Measurements from ENCODE around the gene GPS2. TPM values are rescaled to one million over a fixed set of nuclear protein-coding genes. Genes with fewer than 3 reads are reported as not detected.
"Not testable (repeated sequence)": the region's sequence is repeated elsewhere in the genome, so short reads cannot be mapped to it uniquely, and the experiment has no call there.

GPS2 gene
- total RNA-seq, 1 donor from 2014 or later = 49.4 TPM

DNA sequence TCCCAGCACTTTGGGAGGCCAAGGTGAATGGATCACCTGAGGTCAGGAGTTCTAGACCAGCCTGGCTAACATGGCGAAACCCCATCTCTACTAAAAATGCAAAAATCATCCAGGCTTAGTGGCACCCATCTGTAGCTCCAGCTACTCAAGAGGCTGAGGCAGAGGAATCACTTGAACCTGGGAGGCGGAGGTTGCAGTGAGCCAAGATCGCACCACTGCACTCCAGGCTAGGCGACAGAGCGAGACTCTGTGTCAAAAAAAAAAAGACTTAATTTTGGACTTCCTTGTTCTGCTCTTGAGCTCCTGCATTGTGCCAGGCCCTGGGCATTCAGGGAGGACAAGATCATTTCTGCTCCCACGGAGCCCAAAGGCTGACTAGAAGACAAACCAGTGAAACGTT lies 22.4 kb upstream of the GPS2 start:
- not testable (repeated sequence) for DNase-seq (ENCODE audit: low read depth)

DNA sequence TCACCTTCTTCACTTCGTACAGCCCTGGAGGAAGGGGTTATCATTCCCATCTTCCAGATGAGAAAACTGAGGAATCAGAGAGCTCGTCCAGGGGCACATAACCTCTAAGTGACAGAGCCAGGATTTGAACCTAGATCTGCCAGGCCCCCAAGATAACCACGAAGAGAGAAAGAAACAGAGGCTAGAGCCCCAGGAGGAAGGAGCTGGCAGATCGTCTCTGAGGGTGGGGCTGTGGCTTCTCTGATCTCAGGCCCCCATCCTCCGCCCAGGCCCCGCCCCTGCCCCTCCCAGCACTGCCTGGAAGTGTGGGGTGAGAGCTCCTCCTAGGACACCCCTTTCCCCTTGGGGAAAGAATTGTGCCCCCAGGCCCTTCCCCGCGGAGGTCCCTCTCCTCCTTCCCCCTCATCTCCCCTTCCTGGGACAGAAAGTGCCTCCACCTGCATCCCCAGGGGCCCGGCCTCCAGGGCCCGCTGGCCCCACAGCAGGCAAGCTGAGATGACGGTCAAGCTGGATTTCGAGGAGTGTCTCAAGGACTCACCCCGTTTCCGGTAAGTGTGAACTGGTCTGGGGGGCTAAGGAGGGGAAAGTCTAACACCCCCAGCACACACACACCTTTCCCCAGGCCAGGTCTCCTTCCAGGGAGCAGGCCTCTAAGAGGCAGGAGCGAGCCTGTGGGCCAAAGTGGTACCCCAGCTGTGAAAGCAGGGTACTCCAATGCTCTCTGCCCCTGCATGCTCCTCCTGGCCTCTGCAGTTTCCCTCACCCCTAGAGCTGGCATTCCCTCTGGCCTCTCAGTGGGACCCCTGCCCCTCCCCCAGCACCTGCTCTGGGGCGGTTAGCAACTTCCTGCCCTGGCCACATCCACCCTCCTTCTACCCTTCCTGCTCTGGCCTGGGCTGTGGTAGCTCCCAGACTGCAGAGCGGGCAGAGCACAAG lies 21.3 kb upstream of the GPS2 start, which contains the start of gene ACAP1:
Gene ACAP1, plus strand, starts transcription at position 290 of the 936 bp plus-strand sequence. Its CDS starts 206 bp downstream, at position 496.
- no peak for DNase-seq (ENCODE audit: low read depth)

DNA sequence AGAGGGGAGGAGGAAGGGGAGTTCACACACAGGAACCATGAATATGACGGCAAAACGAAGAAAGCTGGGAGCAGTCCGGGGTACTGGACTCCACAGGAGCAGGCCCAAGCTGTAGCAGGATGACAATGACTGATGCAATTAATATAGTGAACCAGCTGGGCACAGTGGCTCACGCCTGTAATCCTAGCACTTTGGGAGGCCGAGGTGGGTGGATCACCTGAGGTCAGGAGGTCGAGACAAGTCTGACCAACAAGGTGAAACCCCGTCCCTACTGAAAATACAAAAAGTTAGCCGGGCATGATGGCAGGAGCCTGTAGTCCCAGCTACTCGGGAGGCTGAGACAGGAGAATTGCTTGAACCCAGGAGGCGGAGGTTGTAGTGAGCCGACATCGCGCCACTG lies 20.6 kb upstream of the GPS2 start:
- DNase-seq (ENCODE audit: low read depth) = not testable (repeated sequence)

DNA sequence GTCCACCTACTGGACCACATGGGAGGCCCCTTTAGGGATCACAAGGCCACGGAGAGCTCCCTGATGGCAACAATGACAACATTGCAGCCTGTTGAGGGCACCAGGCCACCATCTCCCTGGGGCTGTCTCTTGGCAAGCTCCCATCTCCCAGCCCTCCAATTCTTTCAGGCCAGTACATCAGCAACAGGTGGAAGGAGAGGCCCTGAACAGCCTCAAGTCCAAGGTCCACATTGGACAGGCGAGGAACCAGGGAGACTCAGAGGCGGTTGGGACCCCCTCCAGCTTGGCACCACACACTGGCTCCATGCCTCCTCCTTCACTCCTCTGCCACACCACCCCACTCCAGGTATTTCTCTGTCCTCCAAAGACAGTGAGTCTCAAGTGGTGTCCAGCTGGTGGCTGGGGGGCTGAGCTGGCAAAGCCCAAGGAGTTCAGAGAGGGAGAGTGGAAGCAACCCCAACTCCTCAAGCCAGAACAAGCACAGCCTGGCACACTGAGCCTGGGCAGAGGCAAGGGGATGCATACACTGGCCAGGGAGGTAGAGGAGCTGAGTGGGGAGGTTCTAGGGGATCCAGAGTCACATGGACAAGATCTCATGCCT lies 19.9 kb upstream of the GPS2 start:
- DNase-seq (ENCODE audit: low read depth) = no peak

DNA sequence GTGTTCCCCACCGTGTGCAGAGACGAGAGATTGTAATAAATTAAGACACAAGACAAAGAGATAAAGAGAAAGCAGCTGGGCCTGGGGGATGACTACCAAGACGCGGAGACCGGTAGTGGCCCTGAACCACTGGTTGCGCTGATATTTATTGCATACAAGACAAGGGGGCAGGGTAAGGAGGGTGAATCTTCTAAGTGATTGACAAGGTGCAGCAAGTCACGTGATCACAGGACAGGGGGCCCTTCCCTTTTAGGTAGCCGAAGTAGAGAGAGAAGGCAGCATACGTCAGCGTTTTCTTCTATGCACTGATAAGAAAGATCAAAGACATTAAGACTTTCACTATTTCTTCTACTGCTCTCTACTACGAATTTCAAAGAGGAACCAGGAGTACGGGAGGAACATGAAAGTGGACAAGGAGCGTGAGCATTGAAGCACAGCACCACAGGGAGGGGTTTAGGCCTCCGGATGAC lies 17.5 kb upstream of the GPS2 start:
- DNase-seq (ENCODE audit: low read depth) = not testable (repeated sequence)

DNA sequence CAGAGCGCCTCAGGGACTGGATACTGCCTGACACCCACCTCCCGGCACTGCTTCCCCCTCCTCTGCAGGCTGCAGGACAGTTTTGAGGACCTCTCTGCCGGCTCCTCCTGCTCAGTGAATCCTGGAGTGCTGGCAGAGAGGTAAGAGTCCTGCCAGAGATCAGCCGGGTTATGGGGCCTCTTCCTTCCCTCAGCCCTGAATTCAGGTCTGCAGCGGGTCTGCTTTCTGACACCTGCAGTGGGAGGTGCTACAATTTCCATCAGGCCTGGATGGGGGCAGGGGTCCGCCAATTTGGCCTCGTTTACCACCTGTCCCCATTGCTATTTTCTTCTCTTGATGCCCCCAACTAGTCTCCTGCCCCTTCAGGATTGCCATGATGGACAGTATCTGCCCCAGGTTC lies 17.0 kb upstream of the GPS2 start:
- DNase-seq (ENCODE audit: low read depth) = no peak

DNA sequence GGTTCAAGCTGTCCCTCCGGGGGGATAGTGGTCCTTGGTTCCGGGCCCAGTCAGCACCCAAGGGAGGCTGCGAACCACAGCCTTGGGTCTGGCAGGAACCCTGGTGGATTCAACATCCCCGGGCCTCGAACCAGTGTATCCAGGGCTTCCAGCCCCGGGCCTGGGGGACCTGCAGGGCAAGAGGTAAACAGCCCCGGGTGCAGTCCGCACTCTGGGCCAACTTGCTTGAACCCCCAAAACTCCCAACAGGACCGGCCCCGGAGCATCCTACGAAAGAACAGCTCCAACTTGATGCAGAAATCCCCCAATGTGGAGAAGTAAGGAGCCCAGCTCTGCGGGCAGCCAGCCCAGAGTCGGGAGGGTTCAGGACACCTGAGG lies 15.5 kb upstream of the GPS2 start:
- DNase-seq (ENCODE audit: low read depth) = no peak

DNA sequence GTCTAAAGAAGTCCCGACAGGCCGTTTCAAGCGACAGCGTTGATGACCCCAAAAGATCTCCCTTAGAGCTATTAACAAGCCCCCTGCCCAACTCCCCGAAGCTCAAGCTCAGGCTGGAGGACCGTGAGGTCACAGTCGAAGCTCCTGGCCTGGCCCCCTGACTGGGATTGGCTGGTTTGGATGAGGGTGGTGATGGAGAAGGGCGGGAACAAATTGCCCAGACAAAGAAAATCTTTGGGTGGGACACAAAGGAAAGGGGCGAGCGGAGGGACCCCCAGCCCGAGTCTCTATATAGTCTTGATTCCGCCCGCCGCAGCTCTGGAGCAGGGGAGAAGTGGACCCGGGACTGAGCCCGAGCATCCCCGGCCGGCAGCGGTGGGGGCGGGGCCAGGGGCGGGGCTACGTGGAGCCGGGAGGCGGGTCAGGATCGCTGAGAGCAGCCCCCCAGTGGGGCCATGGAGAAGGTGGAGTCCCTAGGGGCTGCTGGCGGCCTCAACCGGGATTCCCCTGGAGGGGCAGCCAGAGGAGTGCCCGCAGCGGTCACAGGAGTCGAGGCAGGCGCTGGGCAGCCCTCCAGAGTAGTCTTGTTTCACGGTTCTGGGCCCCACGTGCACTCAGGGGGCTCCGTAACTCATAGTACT lies 15.0 kb upstream of the GPS2 start:
- peak; percentile 68 for DNase-seq (ENCODE audit: low read depth)

DNA sequence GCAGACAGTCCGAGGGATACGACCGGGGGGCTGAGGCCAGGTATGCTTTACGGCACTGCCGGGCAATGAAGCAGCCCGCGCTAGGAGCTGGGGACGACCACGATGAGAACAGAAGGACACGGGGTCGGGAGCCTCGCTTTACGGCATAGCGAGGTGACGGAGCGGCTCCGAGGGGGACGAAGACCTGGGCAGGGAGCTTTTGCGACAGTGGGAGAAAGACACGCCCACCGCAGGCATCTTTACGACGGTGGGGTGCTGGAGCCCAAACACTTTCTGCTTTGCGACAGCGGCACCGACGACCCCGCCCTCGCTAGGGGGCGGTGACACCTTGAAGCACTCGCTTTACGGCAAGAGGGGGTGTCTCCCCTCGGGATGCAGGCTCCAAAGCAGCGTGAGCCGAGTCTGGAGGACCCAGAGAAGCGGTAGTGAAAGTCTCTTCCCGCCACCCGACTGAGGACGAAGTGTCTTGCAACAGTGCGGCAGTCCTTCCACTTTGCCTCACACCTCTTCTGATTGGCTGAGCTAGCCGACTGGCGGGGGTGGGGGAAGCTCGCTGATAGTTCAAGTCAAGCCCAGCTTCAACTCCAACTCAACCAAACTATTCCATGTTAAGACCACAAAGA lies 14.3 kb upstream of the GPS2 start:
- DNase-seq (ENCODE audit: low read depth) = peak; percentile 97

DNA sequence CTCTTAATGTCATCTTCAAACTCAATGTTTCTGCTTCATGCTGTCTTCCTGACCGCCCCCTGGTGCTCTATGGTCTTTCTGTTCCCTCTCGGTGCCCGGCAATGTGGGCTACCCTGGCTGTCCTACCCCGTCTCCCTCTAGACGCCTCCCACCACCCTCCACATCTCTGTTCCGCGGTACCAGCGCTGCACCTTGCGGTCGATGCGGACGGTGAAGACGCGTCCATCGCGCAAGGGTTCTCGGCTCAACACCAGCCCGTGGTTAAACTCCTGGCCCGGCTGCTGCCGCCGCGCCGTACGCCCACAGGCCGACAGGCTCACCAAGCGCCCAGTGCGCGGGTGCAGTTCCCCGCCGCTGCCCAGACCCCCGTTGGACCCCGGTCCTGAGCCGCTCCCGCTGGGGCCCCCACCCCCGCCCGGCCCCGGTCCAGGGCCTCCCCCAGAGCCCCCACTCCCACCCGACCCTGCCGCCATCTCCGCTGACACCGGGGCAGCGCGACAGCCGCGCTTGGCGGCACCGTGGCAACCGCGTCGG lies 13.7 kb upstream of the GPS2 start, which contains the start of gene NEURL4:
Gene NEURL4, minus strand, starts transcription at position 496 of the 534 bp plus-strand sequence. Its CDS starts 23 bp downstream, at position 473.
- DNase-seq (ENCODE audit: low read depth) = no peak

DNA sequence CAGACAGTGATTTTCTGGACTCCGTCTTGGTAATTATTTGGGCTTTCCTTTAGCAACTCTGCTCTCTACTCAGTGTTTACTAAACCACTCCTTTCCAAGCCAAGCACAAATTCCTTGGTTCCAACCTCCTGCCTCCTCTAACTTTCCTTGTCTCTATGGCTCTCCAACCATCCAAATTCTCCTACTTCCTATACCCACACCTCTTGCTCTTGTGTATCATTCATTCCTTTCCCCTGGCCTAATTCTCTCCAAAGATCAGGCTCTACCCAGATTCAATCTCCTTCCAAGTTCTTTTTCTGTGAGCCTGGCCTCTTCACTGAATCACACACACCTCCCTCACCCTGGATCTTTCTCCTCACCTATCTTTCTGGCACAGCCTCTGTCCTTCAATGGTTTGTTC lies 12.8 kb upstream of the GPS2 start:
- no peak for DNase-seq (ENCODE audit: low read depth)

DNA sequence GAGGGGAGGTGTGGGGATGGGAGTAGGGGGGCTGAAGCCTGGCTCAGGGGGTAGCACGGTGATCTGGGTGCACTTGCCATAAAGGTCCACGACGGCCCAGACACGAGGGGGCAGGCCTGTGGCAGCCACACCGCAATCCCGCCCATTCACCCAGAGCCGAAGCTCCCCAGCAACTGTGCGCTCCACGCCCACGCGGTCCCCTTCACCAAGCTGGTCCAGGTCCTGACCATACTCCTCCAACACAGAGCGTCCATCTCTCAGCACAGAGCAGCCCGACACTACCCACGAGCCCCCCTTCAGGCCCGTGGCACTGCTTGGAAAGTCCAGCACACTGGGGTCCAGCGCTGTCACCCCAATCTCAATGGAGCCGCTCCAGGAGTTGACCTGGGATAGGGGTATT lies 12.3 kb upstream of the GPS2 start:
- no peak for DNase-seq (ENCODE audit: low read depth)

DNA sequence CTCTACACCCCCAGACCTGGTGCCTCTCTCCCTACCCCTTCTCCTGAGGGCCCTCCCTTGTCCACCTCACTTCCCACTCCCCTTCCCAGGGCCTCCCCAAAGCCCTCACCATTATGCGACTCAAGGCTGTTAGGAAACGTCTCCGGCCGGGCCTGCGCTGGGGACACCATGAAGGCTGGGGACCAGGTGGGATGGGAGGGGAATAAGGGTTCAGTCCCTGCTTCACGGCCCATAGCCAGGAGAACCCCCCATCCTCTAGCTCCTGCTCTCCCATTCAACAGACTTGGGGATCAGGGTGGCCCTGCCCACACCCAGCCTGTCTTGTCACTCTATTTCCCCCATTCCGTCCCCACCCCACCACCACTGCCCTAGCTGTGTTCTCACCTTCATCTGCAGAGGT lies 11.9 kb upstream of the GPS2 start:
- no peak for DNase-seq (ENCODE audit: low read depth)

DNA sequence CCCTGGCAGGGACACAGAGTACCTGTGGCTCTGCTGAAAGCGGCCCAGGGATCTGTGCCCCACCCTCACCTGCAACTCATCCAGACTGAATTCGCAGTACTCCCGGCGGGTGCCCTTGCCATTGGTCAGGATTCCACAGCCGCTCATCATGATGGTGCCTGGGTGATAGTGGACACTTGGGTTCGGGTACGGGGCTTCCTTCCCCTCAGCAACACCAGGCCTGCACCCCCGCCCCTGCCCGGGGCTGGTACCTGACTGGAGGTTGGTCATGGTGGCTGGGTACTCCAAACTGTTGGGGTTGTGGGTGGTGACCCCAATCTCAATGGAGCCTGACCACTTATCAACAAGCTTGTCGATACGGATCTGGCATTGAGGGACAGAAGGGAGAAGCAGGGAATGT lies 11.0 kb upstream of the GPS2 start:
- no peak for DNase-seq (ENCODE audit: low read depth)

DNA sequence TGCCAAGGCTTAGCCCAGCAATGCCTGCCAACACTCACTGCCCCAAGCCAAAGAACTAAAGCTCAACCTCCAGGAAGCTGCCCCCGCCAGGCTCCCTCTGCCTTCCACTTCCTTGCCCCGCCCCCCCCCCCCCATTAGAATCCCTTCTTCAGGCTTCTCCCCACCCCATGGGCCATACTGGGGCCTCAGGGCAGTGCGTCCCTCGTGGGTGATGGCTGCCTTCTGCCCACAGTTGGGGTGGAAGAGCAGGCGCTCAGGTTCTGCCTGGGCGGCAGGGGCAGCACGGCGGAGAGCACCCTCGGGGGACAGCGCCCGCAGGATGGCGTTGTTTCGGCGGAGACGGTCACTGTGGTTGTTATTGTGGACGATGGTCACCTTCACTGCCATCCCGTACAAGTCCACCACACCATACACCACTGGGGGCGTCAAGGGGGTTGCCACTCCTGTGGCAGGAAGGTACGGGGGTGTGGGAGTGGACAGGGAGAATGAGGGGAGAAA lies 9.9 kb upstream of the GPS2 start:
- DNase-seq (ENCODE audit: low read depth) = no peak

DNA sequence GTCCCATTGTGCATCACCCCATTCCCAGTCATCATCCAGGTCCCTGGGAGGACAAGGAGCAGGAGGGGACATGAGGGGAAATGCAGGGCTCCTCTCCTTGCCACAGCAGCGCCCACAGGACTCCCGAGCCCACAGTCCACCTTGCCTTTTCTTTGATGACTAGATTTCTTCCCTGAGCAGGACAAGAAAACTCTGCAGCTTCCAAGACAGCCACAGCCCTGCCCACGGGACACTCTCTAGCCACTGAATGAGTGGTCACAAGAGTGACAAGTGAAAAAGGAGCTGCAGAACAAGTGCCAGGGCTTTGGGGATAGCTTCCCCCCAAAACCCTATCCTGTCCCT lies 9.2 kb upstream of the GPS2 start:
- DNase-seq (ENCODE audit: low read depth) = no peak

DNA sequence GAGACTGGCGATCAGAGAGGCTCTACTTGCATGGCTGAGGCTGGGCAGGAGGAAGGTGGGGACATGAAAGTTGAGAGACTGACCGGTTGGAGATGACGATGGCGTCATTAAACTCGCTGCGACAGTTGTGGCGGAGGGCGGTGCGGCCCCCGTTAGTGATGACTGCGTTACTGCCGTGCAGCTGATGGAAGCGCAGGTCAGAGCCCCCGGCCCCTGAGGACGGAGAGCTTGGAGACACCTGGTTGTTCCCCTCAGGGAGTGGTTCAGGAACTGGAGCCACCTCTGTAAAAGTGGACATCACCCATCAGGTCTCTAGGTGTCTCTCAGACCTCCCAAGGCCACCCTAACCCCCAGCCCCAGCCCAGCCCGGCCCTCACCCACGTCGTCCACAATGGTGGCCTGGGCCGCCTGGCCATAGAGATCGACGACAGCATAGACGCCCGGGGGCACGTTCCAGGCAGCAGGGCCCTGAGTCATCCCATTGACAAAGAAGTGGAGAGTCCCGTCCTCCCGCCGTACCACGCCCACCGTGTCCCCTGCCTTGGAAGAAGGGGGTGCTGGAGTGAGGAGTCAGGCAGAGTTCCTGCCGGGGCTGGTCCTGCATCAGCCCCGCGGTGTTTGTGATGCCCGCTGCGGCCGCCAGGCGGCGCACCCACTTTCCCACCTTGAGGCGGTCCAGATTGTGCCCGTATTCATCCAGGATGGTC lies 8.7 kb upstream of the GPS2 start:
- DNase-seq (ENCODE audit: low read depth) = no peak

DNA sequence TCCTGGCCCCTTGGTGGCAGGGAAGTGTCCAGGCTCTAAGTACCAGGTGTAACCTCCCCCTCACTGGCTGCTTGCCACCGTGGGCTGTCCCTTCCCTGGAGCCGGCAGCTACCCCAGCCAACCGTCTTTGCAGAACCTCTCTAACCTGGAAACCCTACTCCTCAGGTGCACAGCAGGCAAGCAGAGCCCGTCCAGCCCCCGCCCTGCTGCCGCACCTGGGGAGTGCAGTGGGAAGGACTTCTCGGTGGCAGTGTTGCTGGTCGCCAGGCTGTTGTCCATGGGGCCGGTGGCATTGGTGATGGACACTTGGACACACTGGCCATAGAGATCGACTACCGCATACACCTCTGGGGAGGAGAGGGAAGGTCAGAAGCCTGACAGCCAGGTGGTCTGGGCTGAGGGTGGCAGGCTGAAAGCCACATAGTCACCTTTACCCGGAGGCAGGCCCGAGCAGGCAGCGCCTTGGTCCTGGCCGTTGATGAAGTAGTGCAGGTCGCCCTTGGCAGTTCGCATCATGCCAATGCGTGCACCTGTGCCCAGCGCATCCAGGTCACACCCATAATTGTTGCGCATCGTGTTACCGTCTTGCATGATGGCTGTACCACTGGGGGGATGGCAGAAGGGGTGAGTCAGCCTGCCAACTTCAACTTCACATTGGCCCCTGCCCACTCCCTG lies 7.5 kb upstream of the GPS2 start:
- no peak for DNase-seq (ENCODE audit: low read depth)

DNA sequence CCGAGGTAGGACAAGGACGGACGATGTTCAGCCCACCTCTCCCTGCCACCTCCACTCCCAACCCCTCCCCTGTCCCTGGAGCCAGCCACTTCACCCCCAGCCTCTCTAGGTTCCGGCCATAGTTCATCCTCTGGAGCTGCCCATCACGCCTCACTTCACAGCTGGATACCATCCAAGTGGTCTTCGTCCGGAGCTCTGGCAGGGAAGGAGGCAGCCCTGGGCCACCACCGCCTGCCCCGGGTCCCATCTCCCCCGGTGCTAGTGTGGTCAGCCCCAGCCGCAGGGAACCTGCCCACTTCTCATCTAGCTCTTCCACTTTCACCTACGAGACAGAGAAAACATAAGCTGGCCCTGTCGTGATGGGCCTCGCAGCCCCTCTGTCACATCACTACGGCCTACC lies 6.3 kb upstream of the GPS2 start:
- DNase-seq (ENCODE audit: low read depth) = no peak

DNA sequence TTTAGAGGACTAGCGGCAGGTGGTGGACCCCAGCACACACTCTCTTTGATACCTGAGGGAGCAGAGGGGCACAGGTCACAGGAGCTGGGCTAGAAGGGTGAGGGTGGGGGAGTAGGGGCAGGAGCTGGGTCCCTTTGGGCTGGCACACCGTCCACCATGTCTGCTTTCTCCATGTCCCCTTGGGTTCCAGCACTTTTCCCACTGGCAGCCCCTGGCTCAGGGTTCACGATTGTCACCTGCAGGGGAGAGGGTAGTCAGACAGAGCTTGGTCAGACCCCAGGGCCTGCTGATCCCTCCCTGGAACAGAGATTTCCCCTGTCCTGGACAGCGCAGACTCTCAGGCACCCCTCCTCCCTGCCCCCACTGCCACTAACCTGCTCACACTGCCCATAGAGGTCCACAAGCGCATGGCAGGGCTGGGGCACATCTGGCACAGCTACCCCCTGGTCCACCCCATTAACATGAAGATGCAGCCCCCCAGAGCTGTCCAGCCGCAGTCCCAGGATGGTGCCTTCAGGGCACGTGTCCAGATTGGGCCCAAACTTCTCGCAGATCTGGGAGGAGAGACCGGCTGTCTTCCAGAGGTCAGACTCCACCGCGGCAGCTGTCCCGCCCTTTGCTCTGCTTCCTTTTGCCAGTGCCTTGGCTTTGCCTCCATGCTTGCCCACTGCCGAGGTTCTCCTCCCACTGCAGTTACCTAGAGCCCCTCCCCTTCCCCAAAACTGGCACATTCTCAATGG lies 3.1 kb upstream of the GPS2 start:
- no peak for DNase-seq (ENCODE audit: low read depth)

Measured in renal cortical epithelial cell (primary cell).